ENCODE measurements around the gene ARV1.
"Not testable (repeated sequence)": the region's sequence is repeated elsewhere in the genome, so short reads cannot be mapped to it uniquely, and the experiment has no call there.

Gene ARV1

DNA sequence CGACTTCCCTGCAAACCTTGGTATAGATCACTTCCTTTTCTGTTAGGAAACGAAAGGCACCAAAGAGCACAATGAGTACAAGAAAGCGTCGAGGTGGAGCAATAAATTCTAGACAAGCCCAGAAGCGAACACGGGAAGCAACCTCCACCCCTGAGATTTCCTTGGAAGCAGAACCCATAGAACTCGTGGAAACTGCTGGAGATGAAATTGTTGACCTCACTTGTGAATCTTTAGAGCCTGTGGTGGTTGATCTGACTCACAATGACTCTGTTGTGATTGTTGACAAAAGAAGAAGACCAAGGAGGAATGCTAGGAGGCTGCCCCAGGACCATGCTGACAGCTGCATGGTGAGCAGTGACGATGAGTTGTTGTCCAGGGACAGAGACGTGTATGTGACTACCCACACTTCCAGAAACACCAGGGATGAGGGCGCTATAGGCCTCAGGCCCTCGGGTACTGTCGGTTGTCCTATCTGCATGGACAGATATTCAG, 42.7 kb downstream of the ARV1 start:
- no peak for DNase-seq

DNA sequence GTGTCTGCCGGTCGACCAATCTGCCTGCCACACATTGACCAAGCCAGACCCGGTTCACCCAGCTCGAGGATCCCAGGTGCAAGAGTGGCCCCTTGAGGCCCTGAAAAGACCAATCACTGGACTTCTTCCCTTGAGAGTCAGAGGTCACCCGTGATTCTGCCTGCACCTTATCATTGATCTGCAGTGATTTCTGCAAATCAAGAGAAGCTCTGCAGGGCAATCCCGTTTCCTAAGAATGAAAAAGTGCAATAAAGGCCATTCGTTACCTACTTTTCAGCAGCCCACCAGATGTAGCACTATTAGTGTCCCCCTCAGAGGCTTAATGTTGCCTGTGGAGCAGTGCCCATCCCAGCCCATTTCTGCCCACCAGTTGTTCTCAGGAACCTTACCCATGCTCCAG, 43.6 kb downstream of the ARV1 start:
- not testable (repeated sequence) for DNase-seq

DNA sequence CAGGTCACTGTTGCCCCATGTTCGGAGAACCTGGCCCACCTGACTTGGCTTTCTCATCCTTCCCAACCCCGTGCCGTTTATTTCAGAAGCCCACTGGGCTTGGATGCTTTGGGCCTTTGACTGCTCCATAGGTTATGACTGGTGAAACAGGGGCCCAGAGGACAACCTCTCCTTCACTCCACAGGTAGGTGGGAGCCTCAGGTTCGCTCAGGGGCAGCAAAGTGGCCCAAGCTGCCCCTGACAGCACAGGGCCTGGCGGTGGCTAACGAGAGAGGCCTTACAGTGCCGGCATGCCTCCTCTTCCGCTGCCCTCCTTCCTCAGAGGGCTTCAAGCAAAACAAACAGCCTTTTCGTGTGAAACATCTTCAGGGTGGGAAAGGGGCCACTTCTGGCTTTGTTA, 44.3 kb downstream of the ARV1 start:
- no peak for DNase-seq

DNA sequence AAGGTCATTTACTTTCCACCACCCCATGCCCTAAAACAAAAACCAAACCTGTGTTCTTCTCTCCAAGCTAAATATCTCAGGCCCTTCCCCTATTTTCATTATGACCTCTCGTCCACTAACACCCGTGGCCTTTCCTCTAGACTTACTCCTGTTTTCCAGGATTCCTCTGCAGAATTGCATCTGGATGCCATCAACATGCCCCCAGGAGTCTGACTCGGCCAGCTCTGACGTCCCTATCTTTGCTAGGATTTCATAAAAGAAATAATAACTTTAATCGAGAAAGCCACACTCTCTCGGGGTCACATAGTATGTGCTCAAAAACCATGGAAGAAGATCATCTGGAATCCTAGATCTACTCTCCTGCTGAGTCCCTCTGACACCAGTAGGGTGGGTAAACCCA, 47.7 kb downstream of the ARV1 start:
- no peak for DNase-seq

DNA sequence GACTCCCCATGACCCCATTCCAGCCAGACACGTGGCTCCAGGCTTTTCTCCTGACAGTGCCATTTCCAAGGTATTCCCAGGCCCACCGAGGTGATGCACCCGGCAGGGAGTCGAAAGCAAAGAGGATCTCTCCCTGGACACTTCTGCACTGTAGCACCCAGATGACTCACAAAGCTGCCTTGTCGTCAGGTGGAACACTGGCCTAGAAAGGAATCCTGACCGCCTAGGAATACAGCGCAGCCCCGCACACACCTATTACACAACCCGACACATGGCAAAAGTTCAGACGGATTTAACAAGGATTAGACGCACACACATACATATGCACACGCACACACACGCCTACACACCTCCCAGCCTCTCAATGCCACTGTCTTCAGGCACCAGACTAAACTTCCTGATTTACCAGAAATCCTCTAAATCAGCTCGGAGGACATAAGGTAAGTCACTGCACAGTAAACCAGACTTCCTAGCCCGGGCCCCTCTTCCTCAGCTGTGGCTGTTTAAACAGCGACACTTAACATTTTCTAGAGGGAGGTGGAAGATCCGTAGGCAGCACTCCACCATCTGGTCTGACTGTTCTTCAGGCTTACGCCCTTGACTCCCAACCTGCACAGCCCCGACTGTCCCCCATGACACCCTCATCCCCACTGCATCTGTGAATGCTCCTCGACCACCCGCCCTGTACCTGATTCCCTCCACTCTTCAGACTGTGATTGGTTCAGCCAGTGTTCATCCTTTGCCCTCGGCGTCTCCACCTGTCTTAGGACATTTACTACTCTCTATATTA, 48.4 kb downstream of the ARV1 start:
- DNase-seq = no peak

DNA sequence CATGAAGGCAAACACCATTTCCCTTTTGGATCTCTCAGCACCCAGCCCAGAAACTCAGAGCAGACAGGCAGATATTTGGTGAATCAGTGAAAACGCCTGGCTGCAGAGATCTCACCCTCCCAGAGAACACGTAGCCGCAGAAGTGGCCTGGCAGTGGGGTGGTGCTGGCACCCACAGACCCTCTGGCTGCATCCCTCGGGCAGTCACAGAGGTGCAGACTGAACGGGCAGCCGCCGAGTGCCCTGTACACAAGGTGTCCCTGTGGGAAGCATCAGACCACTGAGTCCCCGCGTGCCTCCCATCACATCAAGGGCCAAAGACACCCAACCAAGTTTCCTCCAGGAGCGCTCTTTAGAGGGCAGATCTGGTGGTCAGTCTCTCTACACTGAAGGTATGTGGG, 49.1 kb downstream of the ARV1 start:
- DNase-seq = no peak

DNA sequence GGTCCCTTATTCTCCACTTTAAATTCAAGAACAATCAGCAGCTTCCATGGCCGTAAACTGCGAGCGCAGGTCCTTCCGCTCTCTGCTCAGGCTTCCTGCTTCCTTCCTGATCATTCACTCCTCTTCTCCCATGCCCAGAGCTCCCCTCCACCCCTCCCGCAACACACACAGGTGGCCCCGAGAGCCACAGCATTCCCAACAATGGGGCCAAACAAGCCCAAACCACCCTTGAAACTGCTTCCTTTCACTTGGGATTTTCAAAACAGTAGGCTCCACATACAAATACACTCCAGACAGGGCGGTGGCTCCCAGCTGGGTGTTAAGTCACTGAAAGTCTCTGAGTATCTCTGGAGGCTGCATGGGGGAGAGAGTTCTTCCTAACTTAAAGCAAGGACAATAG, 49.8 kb downstream of the ARV1 start:
- DNase-seq = no peak

DNA sequence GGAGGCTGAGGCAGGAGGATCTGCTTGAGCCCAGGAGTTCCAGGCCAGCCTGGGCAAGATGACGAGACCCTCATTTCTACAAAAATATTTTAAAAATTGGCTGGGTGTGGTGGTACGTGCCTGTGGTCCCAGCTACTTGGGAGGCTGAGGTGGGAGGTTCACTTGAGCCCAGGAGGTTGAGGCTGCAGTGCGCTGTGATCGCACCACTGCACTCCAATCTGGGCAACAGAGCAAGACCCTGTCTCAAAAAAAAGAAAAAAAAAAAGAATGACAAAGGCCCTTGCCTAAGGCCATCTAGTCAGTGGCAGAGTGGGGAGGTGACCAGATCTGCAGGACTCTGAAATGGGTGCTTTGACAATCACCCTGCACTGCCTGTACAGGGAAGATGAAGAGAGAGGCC, 50.4 kb downstream of the ARV1 start:
- not testable (repeated sequence) for DNase-seq

DNA sequence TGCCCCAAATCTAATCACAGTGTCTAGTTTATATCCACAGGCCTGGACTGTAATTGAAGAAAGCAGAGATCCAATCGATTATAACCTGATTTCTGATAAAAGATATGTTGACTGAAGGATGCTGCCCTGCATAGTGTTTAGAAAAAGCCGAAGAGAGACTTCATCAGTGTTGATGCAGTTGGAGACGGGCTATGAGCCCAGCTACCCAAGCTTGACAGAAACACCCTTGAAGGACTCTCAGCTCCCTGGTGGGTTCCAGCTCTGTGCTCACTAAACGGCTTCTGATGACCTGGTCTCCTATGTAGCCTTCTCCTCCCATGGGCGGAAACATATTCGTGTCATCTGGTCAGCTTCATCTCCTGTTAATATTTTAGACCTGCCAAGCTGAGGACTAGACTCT, 50.9 kb downstream of the ARV1 start:
- no peak for DNase-seq

DNA sequence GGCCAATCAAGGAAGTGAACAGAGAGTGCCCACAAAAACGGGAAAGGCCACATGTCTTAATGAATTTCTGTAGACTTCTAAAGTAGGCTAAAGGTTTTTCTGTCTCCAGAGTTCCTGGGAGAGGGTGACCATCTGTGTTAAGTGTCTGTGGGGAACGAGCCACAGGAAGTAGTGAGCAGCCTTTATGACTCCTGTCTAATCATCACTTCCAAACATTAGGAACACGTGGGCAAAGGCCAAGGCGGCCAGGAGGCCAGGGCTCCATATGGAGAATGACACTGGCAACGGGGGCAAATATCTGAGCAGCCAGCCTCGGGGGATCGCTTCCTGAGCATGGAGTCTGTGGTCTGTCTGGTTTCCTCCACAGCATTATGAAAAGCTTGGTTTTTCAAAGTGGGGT, 54.1 kb downstream of the ARV1 start:
- DNase-seq = no peak

DNA sequence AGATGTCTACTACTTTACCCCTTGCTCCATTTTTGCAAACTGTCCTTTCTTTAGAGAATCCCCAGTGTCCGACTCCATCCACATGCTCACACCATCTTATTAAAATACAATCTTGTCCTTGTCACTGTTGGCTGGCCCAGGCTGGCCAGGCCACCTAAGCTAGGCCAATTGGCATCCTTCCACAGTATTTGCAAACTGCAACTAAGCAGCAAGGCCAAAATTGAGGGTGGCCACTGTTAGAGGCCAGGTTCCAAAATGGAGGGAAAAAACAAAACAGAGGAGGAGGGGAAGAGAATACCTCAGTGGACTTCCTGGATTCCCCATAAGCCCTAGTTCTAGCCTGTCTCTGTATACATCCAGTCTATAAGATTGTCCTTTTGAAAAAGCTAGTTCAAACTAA, 56.9 kb downstream of the ARV1 start:
- DNase-seq = no peak

DNA sequence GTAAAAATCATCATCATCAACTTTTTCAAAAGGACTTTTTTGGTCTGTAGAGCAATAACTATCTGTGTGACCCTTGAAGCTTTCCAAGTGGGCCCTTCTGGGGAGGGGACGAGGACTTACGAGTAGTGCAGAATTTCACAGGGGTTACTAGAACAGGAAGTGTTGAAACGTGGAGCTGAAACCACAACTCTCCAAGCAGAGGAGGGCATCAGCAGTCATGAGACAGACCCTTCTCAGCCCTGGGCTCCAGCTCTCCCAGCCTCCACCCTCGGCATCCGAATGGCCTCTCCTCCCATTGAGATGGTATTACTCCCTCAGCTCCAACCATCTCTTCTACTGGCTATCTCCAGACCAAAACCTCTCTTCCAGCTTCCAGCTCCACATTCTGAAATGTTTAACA, 57.5 kb downstream of the ARV1 start:
- DNase-seq = no peak

DNA sequence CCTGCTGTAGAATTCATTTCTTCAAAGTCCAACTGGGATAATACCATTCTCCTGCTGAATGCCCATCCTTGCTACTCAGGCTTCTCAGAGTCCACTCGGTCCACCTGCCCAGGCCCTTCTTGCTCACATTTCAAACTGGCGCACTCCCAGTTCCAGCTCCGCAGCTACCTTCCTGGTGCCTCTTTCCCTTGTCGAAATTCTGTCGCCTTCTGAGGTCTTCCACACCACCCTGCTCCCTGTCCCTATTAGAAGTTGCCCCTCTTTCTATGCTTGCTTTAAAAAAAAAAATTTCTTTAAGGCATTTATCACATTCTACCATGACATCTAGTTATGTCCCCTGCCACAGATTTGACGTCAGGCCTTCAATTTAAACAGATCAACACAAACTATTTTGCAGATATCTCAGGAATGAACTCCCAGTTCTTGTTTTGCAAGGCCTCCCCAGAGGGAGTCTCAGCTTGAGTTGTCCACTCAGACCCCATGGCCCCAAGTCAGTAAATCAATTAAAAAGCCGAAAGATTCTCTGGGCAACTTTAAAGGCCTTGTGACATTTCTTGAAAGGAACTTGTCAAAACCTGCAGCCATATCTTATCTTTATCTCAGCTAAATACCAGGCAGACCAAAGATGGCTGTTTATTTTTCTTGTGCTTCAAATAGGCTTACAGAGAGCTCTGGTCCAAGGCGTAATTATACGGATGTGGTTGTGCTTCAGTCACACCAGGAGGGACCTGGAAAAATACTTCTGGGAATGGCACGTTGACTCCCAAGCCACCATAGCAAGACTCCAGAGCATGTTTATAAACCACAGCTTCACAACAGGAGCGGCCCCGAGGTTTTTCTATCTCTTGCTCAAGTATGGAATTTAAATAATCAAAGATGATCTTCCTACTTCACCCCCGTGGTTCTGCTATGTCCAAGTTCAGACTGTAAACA, 59.0 kb downstream of the ARV1 start:
- no peak for DNase-seq

DNA sequence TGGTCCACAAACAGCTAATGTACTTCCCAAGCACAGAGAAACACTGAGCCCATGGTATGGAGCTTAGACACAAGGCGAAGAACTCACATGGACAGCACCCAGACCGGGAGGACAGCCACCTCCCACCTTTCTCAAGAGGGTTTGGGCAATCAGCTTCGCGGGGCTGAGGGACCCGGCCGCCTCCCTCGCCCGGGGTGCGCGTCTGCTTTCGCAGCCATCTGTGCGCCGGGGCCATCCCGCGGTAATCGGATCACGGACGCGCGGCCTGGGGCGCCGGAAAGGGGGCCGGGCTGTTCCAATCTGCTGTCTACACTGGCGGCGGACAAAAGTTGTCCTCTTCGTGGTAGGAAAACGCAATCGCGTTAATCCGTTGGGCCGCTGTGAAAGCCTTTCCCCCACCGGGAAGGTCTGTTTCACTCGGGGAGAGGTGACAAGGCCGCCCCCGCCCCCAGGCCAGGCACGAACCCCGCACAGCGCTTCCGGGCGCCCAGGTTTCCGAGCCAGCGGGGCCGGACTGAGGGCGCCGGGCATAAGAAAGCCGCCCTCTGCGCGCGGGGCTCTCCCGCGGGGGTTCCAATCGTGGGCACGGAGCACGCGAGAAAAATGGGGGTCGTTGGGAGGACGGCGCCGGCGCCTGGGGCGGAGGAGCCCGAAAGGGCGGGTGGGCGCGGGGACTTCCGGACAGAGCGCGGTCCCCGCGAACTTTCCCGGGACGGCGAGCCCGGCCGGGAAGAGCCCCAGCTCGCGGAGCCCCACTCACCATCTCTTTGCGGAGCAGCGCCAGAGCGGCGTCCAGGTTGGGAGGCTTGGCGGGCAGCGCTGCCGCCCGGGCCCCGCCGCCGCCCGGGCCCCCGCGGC, 60.5 kb downstream of the ARV1 start:
- peak; percentile 45 for DNase-seq

DNA sequence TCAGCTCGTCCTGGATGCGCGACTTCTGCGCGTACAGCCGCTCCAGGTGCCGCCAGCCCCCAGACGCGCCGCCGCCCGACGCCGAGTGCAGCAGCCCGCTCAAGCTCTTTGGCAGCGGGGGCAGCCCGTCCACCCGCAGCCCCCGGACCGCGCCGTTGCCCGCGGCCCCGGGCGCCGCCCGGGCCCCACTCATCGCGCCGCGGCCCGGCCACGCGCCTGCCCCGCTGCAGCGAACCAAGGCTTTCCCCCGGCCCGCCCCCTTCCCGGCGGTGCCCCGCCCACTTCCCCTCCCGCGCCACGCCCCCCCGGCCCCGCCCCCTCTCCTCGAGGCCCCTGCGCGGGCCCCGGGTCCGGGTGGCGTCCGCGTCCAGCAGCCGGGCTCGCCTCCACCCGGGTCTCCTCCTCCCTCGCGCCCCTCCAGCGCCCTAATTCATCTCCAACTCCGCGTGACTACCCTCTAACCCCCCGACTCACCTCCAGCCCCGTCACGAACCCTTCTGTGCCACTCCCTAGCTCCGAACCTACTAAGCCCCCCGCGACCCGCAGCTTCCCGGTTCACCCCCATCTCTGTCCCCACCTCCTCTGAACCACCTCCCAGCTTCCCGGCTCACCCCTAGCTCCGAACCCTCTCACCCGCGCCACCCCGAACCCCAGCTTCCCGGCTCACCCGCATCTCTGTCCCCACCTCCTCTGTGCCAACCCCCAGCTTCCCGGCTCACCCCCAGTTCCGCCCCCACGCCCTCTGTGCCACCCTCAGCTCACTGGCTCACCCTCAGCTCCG, 61.3 kb downstream of the ARV1 start, which contains the start of gene FAM89A:
Gene FAM89A (minus strand): TSS at position 236 of the 781 bp plus-strand sequence. CDS start 43 bp downstream, at position 193.
- DNase-seq = peak; percentile 73

DNA sequence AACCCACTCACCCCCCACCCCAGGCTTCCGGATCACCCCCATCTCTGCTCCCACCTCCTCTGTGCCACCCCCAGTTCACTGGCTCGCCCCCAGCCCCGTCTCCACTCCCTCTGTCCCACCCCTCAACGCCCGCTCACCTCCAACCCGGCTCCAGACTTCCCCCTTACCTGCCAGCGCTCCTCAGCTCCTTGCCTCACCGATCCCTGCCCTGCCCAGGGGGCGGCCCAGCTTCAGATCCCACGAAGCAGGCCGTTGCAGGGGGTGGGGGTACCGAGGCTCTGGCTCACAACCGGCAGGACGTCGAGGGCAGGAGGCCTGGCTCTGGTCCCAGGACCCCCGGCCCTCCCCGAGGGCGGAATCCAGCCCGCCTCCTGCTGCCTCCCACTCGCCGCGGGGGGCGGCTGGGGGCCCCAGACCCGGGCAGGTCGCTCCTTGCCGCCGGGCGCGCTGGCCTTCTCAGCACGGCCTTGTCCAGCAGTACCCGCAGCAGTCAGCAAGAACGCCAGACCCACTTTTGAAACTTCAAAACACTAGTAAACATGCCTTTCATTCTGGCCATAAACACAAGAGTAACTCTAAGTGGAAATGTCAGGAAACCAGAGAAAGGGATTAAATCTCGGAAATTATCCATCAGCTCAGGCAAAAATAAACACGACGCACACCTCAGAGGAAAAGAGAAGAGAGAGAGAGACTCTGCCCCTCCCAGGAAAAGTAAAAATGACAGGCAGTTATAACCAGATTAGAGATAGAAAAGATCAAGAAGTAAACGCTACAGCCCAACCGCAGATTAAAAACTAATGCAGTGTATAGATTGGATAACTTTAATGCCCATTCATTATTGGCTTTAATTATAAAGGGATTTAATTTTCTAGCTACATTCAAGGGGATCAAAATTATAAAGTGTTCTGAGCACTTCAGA, 62.2 kb downstream of the ARV1 start:
- no peak for DNase-seq

DNA sequence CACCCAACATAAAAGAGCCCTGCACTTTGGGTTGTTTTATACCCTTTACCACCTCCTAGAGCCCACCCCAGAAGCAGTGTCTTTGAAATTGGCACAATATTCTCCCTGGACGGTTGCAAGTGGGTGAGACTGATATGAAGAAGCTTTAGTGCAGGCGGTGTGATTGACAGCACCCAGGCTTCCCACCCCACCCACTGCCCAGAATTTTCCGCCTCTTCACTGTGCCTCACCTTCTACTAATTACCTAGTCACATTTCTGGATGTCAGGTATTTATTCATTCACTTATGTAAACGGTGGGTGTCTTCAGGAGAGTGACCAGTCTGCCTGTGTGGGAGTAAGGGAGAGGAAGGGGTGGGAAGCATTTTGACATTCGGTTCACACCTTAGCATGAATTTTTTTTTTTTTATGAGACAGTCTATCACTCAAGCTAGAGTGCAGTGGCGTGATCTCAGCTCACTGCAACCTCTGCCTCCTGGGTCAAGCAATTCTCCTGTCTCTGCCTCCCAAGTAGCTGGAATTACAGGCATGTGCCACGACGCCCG, 62.9 kb downstream of the ARV1 start:
- DNase-seq = peak; percentile 11

DNA sequence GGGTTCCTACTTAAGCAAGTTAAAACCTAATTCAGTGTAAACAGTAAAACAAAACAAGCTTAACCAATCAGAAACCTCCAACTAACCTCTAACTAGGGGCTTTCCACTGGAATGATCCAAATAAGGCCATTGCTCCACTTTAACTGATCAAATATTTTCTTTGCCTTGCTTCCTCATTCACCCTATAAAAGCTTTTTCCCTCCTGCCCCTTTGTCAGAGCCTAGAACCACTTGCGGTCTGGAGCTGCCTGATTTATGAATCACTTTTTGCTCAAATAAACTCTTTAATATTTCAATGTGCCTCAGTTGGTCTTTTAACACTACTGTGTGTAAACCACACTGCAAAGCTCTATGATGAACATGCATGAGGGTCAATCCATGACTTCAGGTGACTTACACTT, 65.7 kb downstream of the ARV1 start:
- no peak for DNase-seq

DNA sequence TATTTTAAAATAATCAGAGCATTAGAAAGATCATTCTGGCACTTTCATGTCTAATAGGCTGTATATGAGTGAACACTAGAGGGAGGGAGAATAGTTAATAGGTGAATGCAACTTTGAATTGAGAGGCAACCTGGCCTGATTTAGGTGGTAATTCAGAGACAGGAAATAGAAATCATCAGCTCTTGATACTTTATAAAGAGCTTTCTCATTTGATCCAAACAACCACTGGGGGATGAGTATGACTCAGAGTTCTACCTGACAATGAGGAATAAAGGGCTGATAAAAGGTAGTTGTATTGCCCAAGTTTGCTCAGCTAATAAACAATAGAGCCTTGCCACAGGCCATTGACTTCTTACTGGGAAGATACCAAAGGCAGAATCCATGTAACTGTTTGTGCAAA, 66.4 kb downstream of the ARV1 start:
- no peak for DNase-seq

DNA sequence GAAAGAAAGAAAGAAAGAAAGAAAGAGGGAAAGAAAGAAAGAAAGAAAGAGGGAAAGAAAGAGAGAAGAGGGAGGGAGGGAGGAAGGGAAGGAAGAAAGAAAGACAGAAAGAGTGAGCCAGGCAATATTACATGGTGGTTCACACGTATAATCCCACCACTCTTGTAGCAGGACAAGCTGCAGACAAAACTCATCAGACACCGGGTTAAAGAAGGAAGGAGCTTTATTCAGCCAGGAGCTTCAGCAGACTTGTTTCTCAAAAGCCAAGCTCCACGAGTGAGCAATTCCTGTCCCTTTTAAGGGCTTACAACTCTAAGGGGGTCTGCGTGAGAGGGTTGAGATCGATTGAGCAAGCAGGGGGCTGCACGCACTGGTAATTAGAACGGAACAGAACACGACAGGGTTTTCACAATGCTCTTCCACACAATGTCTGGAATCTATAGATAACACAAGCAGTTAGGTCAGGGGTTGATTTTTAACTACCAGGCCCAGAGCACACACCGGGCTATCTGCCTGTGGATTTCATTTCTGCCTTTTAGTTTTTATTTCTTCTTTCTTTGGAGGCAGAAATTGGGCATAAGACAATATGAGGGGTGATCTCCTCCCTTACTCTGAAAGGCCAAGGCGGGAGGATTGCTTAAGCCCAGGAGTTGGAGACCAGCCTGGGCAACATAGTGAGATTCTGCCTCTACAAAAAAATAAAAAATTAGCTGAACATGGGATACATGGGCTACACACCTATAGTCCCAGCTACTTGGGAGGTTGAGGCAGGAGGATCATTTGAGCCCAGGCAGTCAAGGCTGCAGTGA, 67.2 kb downstream of the ARV1 start:
- DNase-seq = not testable (repeated sequence)
